HG03378 (cell line): Measurements from ENCODE around the gene ABCF2.

Experiments
- ATAC-seq: cut with Tn5 transposase; IDR thresholded peaks from one replicate; pipeline ENCODE4 v1.9.1; 2021; ENCODE audit warnings: mild to moderate bottlenecking, moderate library complexity; ENCODE audit not compliant: unreplicated experiment

Gene ABCF2

DNA sequence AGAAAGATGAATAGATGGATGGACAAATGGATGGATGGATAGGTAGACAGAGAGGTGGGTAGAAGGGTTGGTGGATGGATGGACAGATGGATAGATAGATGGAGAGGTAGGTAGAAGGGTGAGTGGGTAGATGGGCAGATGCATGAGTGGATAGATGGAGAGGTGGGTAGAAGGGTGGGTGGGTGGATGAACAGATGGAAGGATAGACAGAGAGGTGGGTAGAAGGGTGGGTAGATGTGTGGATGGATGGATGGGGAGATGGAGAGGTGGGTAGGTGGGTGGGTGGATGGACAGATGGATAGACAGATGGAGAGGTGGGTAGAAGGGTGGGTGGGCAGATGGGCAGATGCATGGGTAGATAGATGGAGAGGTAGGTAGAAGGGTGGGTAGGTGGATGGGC, 29.1 kb downstream of the ABCF2 start:
- ATAC-seq: no peak

DNA sequence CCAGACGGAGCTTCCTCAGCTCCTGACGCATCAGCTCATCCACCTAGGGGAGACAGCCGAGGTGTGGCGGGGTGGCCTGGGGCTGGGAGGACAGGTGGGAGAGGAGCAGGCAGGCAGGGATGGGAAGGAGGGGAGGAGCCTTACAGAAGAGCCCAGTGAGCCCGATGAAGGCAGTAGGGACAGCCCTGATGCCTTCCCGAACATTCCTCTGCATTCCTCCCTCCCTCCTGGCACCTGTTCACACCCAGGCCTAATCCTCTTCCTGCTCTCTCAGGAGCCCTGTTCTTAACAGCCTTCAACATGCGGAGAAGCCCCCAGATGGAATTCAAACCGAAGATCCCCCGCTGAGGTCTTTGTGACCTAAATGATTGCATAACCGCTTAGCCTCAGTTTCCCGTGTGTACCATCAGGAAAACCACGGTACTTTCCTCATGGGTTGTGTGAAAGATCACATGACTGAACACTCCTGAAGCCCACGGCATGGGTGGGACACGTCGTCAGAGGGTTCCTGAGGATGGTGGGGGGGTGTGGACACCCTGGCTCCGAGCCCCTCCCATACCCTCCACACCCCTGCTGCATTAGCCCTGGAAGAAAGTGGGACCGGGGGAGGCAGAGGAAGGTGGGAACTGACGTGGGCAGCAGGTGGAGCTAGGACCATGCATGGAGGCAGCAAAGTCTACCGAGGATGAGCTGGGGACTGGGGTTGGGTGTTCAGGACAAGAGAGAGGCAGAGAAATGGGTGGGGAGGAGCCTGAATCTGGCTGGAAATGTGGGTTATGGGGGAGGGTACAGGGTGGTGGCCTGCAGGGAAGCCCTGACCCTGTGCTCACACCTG, 31.2 kb downstream of the ABCF2 start:
- no peak for ATAC-seq

DNA sequence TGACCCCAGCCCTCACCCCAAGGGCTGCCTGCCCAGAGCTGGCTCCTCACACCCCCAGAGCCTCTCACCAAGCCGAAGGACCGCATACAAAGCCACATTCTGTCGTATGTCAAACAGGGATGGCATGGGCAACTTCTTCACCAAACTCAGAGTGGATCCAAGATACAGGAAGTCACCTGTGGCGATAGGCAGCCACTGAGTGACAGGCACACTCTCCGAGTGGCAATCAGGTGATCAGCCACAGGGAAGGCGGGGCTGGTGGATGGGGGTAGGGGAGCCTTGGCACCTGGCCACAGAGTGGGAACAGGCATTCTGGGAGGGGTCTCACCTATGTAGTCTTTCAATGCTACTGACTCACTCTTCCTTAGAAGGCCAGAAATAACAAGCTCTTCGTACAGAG, 32.8 kb downstream of the ABCF2 start:
- ATAC-seq: no peak

DNA sequence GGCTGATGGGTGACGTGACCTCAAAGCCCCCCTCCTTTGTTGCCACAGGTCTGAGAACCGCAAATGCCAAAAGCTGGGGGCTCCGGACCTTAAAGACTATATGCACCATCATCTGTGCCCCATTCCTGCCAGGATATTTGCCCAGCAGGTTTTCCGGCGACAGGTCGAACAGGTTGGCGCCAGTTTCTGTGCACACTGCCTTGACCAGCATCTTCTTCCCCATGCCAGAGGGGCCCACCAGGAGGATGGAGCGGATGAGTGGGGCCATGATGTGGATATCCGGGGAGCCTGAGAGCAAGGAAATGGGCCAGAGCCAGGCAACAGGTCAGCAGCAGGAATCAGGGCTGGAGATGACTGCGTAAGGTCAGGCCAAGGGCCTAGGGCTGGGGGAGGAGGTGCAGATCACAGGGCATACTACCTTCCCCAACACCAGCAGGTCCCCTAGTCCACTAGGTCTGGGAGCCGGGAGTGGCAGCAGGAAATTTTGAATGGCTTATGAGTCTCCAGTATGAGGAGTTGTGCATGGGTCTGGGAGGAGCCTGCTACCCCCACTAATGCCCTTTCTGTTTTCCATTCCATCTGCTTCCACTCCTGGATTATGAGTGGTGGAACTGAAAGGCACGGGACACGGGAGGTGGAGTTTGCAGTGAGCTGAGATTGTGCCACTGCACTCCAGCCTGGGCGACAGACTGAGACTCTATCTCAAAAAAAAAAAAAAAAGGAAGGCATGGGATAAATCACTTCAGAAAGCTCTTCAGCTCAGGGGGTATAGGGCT, 33.6 kb downstream of the ABCF2 start:
- no peak for ATAC-seq

DNA sequence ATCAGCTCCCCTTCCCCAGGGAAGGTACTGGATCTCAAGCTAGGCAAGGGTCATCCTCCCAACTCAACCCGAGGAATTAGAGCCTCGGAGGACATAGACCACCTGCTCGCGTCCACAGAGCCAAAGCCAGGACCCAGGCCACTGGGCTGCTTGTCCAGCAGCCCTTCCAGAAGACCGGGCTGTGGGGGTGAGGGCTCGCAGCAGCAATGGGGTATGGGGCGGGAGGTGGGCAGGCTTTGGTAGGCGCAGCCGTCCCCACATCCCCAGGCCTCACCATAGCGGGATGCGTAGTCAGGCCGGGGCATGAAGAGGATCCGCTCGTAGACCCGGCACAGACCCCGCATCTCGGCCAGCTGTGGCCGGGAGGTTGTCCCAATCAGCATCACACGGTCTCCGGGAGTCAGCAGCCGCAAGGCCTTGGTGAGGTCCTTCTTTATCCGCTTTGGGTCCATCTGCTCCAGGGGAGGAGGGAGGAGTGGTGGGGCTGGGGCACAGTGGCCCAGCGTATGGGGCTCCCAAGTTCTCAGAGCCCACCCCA, 34.9 kb downstream of the ABCF2 start:
- no peak for ATAC-seq

DNA sequence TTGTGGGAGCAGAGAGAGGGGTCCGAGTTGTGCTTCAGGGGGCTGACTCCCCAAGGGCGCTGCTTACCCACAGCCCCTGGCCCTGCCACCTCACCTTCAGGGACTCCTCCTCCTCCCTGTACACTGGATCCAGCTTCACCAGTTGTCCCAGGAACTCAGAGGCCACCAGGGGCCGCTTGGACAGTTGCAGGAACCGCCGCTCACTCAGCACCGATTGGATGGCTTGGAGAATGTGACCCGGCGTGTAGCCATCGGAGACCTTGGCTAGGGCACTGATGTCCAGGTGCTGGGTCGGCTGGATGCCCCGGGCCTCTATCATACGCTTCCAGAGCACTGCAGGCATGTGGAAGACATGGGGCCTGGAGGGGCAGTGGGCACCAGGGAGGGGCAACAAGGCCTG, 35.5 kb downstream of the ABCF2 start:
- ATAC-seq: no peak

DNA sequence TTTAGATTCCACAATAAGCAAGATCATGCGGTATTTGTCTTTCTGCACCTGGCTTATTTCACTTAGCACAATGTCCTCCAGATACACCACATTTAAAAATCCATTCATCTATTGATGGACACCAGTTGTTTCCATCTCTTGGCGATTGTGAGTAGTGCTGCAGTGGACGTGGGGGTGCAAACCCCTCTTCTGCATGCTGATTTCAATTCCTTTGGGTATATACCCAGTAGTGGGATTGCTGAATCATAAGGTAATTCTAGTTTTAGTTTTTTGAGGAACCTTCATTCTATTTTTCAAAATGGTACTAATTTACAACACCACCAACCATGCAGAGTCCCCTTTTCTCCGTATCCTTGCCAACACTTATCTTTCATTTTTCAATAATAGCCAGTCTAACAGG, 38.0 kb downstream of the ABCF2 start:
- ATAC-seq: no peak

DNA sequence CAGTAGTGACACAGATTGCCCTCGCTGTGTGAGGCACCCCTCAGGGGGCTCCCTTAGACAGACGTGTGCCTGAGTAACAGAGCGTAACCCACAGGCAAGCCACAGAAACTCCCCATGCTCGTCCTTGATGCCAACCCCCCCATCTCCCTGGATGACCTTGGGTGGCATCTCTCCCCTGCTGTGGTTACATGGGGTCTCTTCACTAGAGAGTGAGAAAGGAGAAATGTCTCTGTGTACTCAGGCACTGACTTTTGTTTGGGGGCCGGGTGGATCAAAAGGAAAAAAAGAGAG, 38.8 kb downstream of the ABCF2 start:
- no peak for ATAC-seq

DNA sequence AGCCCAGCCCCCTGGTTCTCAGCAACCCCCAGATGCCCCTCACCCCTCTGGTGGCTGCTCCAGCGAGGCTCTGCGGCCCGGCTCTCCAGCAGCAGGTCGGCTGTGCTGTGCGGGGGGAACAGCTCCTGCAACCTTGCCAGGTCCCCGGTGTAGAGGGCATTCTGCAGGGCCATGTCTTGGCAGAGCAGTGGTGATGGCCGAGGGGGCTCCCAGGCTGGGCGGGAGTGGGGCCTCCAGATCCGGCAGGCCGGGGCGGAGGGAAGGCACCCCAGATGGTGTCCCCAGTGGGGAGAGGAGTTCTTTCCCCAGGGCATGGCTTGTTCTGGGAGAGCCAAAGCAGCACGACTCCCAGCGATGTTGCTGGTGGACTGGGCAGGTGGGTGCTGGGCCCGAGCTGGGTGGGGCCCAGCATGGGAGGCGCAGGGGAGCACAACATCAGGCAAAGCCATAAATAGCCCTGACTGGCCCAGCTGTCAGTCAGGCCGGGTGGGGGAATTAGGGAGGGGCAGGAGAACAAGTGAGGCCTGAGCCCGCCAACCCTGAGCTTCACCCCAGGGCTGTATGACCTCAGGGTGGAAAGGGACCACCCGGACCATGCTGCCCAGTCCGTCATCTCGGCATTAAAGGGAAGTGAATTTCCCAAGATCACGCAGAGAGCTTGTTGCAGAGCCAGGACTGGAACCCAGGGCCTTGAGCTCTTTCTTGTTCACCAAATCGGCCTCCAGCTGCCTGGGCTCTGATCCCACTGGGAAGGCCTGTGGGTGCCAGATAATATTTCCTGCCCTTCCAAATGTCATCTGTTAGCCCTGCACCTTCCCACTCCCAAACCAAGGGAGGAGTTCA, 39.4 kb downstream of the ABCF2 start:
- ATAC-seq: no peak

DNA sequence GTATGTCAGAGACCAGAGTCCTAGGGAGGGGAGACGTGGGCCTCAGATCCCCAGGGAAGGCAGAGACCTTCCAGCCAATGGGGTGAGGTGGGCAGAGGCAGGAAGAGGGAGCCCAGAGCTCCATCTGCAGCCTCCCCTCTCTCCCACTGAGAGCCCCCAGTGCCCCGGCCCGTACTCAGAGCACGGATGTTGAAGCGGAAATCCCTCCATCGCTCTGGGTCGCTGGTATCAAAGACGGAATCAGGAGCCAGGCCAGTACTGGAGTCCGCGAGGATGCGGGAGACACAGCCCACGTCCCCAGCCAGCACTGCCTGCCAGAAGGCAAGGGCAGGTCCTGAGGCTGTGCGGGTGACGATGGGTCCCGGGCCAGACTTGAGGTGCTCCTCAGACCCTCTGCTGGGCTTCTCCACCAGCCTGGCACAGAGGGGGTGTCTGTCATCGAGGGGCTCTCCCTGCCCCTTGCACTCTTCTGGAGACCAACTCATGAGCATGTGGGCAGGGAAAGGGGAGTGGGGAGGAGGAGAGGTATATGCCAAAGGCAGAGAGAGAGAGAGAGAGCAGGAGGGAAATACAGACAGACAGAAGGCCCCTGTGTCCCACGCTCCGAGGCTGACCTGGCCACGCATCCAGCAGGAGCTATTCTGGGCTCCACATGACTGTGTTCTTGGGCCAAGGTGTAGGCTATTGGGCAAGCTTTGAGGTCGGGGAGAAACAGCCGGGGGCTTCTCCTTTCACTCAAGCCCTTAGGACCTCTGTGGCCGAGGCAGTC, 40.2 kb downstream of the ABCF2 start, which contains the start of gene ASB10:
Gene ASB10 (minus strand): TSS at position 611 of the 769 bp plus-strand sequence. CDS start 120 bp downstream, at position 491.
- ATAC-seq: no peak

DNA sequence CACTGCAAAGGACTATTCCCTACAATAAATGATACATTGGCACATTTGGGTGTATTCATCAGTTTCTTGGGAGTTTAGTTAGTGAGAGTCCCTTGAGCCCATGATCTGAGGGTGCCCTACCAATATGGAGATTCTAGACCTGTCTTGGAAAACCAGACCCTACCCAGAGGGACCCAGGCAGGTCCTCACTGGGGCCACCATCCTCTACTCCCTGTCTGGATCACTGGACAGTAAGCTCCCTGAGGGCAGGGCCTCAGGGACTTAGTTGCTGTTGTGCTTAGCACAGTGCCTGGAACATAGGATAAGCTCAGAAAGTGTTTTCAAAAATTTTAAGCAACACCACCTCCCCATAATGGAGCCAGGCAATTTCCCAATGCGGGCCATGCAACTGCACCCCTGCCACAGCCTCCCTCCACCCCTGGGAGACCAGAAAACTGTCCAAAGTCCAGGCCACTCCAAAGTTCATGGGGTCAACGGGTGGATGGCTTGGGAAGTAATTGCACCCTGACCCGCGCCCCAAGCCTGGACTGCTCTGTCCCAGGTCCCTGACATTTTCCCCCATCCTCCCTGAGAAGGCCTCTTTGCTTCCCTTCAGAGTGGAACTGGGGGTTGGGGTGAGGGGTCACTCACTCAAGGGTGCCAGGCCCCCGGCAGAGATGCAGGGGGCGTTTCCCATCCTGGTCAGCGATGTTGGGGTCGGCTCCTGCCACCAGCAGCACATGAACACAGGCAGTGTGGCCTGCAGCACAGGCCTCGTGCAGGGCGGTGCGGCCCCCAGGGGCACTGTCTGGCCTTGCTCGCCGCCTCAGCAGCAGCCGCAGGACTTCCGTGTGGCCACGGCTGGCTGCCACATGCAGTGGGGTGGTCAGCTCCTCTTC, 41.0 kb downstream of the ABCF2 start:
- ATAC-seq: no peak

DNA sequence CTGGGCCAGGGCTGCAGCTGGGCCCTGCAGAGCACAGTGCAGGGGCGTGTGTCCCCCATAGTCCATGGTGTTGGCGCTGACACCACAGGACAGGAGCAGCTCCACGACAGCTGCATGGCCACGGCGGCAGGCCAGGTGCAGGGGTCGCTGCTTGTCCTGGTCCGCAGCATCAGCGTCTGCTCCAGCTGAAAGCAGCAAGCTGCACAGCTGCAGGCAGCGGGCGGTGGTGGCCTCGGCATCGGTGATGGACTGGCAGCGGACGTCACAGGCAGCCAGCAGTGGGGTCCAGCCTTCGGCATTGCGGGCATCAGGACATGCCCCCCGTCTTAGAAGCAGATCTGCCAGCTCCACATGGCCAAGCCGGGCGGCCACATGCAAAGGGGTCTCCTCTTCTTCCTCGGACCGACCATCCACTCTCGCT, 46.0 kb downstream of the ABCF2 start:
- no peak for ATAC-seq

DNA sequence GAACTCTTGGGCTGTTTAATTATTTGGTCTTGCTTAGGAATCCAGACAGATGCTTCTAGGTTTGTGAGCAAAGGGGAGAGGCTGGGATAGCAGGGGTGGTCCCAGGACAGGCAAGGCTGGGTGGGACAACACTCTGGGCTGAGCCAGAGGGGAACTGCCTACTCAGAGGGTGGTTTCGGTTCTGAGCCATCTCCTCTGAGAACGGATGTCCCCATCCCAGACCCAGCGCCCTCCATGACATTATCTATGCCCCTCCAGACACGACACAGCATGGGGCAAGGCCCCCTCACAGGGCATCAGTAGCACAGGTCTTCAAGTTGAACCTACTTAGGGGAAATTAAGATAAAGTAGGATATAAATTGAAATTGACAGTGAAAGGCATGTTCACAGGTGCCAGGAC, 47.1 kb downstream of the ABCF2 start:
- ATAC-seq: no peak

DNA sequence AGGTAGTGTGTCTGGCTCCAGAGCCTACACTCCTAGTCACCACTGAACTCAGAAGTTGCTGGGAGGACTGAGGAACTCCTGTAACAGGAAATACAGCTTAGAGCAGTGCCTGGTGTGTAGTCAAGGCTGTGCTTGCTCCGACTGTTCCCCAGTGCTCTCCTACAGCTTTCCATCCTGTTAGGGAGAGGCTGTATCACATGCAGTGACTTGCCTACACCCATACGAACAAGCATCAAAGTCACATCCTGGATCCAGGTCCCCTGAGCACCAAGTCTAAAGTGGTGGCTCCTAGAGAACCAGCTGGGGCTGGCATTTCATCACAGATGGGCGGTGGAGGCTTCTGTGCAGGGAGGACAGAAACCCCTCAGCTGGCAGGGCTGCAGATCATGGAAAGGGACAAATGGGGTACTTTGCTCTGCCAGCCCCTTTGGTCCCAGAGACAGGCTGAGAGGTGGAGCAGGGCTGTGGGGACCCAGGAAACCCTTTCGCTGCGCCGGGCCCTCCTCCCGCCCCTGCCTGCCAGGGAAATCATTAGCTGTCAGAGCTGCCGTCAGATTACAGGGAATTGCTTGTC, 47.6 kb downstream of the ABCF2 start:
- ATAC-seq: no peak

DNA sequence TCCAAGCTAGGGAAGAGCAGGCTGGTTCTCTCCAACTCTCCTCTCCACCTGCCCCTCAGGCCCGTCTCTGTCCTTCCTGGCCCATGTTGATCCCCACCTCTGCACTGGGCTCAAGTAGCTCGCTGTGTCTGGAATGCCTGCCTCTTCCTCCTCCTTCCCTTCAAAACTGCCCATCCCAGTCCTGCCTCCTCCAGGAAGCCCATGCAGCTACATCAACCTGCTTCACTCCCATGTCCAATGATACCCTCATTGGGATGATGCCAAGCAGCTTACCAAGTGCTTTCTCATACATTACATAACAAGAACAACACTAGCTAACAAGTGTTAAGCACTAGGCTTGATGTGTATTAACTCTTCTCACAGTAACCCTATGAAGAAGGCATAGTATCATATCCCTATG, 48.2 kb downstream of the ABCF2 start:
- ATAC-seq: no peak

DNA sequence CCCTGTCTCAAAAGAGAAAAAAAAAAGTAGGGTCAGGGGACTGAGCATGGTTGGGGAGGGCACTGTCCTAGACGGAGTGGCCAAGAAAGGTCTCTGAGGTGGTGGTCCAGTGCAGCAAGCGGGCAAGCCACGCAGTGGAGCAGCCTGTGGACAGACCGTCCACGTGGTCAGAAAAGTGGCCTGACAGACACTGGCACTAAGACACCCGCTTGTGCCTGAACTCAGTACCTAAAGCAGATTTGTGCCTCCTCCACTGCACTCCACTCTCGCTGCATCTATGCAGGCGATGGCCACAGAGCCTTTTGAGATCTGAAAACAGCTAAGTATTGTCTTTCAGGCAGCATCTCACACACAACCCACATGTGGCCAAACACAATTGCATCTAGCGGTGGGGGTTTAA, 48.8 kb downstream of the ABCF2 start:
- ATAC-seq: no peak

DNA sequence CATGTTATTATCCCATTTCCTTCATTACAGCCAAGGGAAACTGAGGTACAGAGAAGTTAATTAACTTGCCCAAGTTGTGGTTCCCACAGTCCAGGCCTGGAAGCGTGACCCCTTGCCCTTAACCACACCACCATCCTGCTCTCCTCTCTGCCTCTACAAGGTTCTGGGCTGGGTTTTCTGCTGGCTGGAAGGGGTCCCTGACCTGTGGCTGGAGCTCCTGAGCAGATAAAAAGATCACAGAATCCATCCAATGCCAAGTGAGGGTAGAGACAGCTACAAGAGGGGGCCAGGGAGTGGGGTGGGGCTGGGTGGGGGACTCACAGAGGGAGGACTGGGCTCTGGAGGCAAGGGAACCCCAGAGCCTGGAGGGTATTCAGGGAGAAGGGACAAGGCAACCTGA, 49.7 kb downstream of the ABCF2 start:
- no peak for ATAC-seq

DNA sequence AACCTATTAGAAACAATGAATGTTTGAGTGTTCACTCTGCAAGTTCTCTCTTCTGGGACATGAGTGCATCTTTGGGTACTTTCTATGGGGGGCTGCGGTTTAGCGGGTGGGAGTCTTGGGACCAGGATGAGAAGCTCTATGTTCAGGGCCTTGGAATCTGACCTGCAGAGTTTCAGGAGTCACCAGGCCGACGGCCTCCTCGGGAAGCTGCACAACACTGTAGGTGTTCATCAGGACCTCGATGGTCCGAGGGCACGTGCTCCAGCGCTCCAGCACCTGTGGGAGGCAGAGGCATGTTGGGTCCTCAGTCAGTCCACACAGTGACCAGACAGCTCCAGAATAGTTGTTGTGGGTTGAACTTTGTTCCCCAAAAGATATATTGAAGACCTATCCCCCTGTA, 50.6 kb downstream of the ABCF2 start:
- ATAC-seq: no peak

DNA sequence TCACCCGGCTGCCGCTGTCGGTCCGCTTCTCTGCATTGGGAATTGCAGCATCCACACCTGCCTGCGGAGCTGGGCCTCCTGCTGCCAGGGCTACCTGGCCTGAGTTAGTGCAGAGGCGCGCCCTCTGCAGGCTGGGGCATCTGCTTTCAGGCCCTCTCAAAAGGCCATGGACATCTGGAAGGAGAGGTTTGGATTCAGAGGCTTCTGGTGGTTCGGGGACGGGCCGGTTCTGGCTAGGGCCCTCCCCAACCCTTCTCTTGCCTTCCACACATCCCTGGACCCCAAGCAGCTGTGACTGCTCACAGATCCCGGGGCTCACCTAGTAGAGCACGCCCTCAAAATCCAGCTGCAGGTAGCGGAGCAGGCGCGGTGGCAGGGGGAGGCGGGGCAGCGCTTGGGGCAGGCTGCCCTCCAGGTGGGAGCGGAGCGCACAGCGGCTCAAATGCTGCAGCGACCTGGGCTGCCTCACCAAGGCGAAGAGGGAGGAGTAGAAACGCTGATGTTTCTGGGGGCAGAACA, 51.2 kb downstream of the ABCF2 start:
- no peak for ATAC-seq
